HEK293T (cell line): Measurements from ENCODE around the gene SMURF1.

Experiments used
- BHLHE40 ChIP-seq: fragments of 450-650 bp; IDR thresholded peaks from 2 replicates; pipeline ENCODE4 v1.6.1; 2016; ENCODE audit warnings: mild to moderate bottlenecking, moderate library complexity, borderline replicate concordance
- CTBP1 ChIP-seq: fragments of 450-650 bp; IDR thresholded peaks from 2 replicates; pipeline ENCODE4 v1.6.1; 2016; ENCODE audit warnings: borderline replicate concordance
- ELF4 ChIP-seq: fragments of 450-650 bp; IDR thresholded peaks from 2 replicates; pipeline ENCODE4 v1.6.1; 2017; ENCODE audit warnings: antibody characterized with exemption
- FOXK2 ChIP-seq: fragments of 450-650 bp; IDR thresholded peaks from 2 replicates; pipeline ENCODE4 v1.6.1; 2016; ENCODE audit warnings: mild to moderate bottlenecking
- FOXM1 ChIP-seq: fragments of 450-650 bp; IDR thresholded peaks from 2 replicates; pipeline ENCODE4 v1.6.1; 2017; ENCODE audit warnings: mild to moderate bottlenecking, borderline replicate concordance
- NFRKB ChIP-seq: fragments of 450-650 bp; IDR thresholded peaks from 2 replicates; pipeline ENCODE4 v1.6.1; 2016; ENCODE audit warnings: mild to moderate bottlenecking, moderate library complexity
- SP1 ChIP-seq: fragments of 450-650 bp; IDR thresholded peaks from 2 replicates; pipeline ENCODE4 v1.6.1; 2017

- TF ChIP-seq ELF4 (no peak), FOXK2 (no peak), CTBP1 (no peak), NFRKB (no peak), BHLHE40 (no peak), FOXM1 (no peak), SP1 (no peak)
These were observed 143.6 kb downstream of the SMURF1 start for GRCh38 chr7:99000196-99000903.
